ENCODE results near the gene SGF29.
"Not testable (repeated sequence)": the region's sequence is repeated elsewhere in the genome, so short reads cannot be mapped to it uniquely, and the experiment has no call there.

DNA sequence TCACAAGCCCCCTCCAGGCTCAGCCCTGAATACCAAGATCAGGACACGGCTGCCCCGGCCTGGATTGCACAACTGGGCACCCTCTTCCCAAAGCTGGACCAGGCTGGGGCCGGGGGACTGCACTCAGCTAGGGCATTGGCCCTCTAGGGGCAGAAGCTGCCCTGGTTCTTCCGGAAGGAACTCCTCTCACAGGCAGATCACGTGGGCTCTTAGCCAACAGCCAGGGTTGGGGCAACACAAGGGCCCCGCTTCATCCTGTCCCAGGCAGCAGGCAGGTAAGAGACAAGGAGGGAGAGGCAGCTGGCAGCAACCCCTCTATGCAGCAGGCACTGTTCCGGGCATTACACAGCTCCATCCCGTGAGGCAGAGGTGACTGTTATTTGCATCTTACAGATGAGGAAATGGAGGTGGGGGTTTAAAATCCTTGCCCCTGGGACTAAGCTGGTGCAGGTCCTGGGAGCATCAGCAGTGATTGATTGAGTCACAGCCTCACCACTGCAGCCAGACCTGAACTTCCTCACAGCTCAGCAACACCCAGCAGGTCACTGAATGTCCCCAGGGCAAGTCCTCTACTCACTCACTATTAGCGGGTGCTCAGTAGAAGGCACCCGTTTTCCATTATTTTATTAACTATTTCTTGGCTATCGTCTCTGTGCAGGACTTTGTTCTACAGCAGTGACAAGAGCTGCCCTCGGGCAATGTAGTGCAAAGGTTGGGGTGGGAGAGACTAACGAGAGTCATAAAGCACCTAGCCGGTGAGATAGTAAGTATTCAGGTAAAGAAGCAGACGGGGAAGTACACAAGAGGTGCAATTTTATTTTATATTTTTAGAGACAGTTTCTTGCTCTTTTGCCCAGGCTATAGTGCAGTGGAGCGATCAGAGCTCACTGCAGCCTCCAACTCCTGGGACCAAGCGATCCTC, 58.9 kb downstream of the SGF29 start:
- not testable (repeated sequence) for TF ChIP-seq EP300 (IDR thresholded peaks at IDR 0.05); MAFK (IDR thresholded peaks at IDR 0.05; ENCODE audit: partially characterized antibody); POLR2A (IDR thresholded peaks at IDR 0.05; ENCODE audit: low read length); KDM1A (IDR thresholded peaks at IDR 0.05; ENCODE audit: low read depth); RCOR1 (IDR thresholded peaks at IDR 0.05; ENCODE audit: low read depth, low read length); RARB (CRISPR knock-in tag; IDR thresholded peaks at IDR 0.05); CBX2 (IDR thresholded peaks at IDR 0.05; ENCODE audit: borderline replicate concordance, low read depth); HOXB5 (CRISPR knock-in tag; IDR thresholded peaks at IDR 0.05); HOXA7 (CRISPR knock-in tag; IDR thresholded peaks at IDR 0.05); ZSCAN20 (CRISPR knock-in tag; IDR thresholded peaks at IDR 0.05); ZFP36 (IDR thresholded peaks at IDR 0.05; ENCODE audit: borderline replicate concordance, partially characterized antibody); RAD21 (conservative IDR thresholded peaks at IDR 0.05 in 1 of 2, IDR thresholded peaks at IDR 0.05 in 1 of 2)
- TF ChIP-seq, protein P1, sequence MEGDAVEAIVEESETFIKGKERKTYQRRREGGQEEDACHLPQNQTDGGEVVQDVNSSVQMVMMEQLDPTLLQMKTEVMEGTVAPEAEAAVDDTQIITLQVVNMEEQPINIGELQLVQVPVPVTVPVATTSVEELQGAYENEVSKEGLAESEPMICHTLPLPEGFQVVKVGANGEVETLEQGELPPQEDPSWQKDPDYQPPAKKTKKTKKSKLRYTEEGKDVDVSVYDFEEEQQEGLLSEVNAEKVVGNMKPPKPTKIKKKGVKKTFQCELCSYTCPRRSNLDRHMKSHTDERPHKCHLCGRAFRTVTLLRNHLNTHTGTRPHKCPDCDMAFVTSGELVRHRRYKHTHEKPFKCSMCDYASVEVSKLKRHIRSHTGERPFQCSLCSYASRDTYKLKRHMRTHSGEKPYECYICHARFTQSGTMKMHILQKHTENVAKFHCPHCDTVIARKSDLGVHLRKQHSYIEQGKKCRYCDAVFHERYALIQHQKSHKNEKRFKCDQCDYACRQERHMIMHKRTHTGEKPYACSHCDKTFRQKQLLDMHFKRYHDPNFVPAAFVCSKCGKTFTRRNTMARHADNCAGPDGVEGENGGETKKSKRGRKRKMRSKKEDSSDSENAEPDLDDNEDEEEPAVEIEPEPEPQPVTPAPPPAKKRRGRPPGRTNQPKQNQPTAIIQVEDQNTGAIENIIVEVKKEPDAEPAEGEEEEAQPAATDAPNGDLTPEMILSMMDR (IDR thresholded peaks at IDR 0.05), result not testable (repeated sequence)

All from A549 (cell line).